SK-N-SH treated with all-trans-retinoic acid at 6 μM for 48 hours (cell line): ENCODE results near the gene COX4I1.

Experiments used
- ARNTL ChIP-seq: fragments of 450-650 bp; formaldehyde crosslinking; IDR thresholded peaks from 2 replicates; pipeline ENCODE4 v1.5.0; 2020; ENCODE audit warnings: low read depth, mild to moderate bottlenecking, moderate library complexity, borderline replicate concordance
- BACH2 ChIP-seq: fragments of 250-450 bp; sonication (Bioruptor Pico); IDR thresholded peaks from 2 replicates; pipeline ENCODE4 v1.9.0; 2021; ENCODE audit warnings: mild to moderate bottlenecking, borderline replicate concordance
- CSDC2 ChIP-seq: fragments of 250-450 bp; sonication (Bioruptor Pico); IDR thresholded peaks from 2 replicates; pipeline ENCODE4 v1.5.0; 2020; ENCODE audit warnings: mild to moderate bottlenecking, moderate library complexity
- ISL1 ChIP-seq: fragments of 250-450 bp; sonication (Bioruptor Pico); IDR thresholded peaks from 2 replicates; pipeline ENCODE4 v2.1.2; 2022; ENCODE audit warnings: mild to moderate bottlenecking, moderate library complexity
- PPARA ChIP-seq: fragments of 250-450 bp; sonication (Bioruptor Pico); IDR thresholded peaks from 2 replicates; pipeline ENCODE4 v1.5.0; 2020; ENCODE audit warnings: mild to moderate bottlenecking, borderline replicate concordance
- RARB ChIP-seq: fragments of 250-450 bp; sonication (Bioruptor Pico); IDR thresholded peaks from 2 replicates; pipeline ENCODE4 v1.8.0; 2021; ENCODE audit warnings: mild to moderate bottlenecking, moderate library complexity
- SNAI2 ChIP-seq: fragments of 250-450 bp; sonication (Bioruptor Pico); IDR thresholded peaks from 2 replicates; pipeline ENCODE4 v1.5.0; 2020; ENCODE audit warnings: mild to moderate bottlenecking, moderate library complexity
- ZNF565 ChIP-seq: fragments of 450-650 bp; formaldehyde crosslinking; conservative IDR thresholded peaks from 2 replicates; pipeline ENCODE4 v1.5.0; 2020; ENCODE audit warnings: low read depth, mild to moderate bottlenecking, moderate library complexity
- ZNF70 ChIP-seq: fragments of 450-650 bp; formaldehyde crosslinking; IDR thresholded peaks from 2 replicates; pipeline ENCODE4 v1.5.0; 2020; ENCODE audit warnings: mild to moderate bottlenecking, moderate library complexity
- TF ChIP-seq, protein P1 (sequence below): fragments of 250-450 bp; sonication (Bioruptor Pico); IDR thresholded peaks from 2 replicates; pipeline ENCODE4 v1.5.1; 2021; ENCODE audit warnings: mild to moderate bottlenecking, moderate library complexity
- TF ChIP-seq, protein P2 (sequence below): fragments of 250-450 bp; sonication (Bioruptor Pico); IDR thresholded peaks from 2 replicates; pipeline ENCODE4 v1.8.0; 2020; ENCODE audit warnings: mild to moderate bottlenecking, moderate library complexity, borderline replicate concordance
- TF ChIP-seq, protein P3 (sequence below): fragments of 250-450 bp; sonication (Bioruptor Pico); IDR thresholded peaks from 2 replicates; pipeline ENCODE4 v1.5.0; 2020; ENCODE audit warnings: mild to moderate bottlenecking, moderate library complexity

DNA sequence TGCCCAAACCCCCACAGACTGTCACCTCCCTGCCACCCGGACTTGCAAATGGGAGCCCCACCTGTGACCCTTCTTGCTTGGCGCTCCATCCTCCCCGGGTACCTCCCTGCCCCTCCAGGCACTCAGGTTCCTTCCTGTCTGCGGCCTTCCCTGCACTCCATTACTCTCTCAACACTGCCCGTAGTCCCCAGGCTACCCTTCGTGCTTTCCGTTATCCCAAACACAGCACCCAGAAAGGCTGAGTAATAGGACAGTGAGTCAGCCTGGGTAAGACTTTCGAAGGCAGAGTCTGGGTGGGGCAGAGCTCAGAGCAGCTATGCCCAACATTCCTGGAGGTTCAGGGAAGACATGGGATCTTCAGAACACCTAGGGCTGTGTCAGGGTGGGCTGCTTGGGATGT, 32.0 kb upstream of the COX4I1 start:
- TF ChIP-seq ZNF70 (CRISPR knock-in tag), result no peak
- no peak for TF ChIP-seq PPARA
- no peak for TF ChIP-seq CSDC2 (CRISPR knock-in tag)
- no peak for TF ChIP-seq SNAI2
- TF ChIP-seq, protein P1, sequence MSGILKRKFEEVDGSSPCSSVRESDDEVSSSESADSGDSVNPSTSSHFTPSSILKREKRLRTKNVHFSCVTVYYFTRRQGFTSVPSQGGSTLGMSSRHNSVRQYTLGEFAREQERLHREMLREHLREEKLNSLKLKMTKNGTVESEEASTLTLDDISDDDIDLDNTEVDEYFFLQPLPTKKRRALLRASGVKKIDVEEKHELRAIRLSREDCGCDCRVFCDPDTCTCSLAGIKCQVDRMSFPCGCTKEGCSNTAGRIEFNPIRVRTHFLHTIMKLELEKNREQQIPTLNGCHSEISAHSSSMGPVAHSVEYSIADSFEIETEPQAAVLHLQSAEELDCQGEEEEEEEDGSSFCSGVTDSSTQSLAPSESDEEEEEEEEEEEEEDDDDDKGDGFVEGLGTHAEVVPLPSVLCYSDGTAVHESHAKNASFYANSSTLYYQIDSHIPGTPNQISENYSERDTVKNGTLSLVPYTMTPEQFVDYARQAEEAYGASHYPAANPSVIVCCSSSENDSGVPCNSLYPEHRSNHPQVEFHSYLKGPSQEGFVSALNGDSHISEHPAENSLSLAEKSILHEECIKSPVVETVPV, result no peak
- TF ChIP-seq, protein P2, sequence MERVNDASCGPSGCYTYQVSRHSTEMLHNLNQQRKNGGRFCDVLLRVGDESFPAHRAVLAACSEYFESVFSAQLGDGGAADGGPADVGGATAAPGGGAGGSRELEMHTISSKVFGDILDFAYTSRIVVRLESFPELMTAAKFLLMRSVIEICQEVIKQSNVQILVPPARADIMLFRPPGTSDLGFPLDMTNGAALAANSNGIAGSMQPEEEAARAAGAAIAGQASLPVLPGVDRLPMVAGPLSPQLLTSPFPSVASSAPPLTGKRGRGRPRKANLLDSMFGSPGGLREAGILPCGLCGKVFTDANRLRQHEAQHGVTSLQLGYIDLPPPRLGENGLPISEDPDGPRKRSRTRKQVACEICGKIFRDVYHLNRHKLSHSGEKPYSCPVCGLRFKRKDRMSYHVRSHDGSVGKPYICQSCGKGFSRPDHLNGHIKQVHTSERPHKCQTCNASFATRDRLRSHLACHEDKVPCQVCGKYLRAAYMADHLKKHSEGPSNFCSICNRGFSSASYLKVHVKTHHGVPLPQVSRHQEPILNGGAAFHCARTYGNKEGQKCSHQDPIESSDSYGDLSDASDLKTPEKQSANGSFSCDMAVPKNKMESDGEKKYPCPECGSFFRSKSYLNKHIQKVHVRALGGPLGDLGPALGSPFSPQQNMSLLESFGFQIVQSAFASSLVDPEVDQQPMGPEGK (CRISPR knock-in tag), result no peak
- TF ChIP-seq ZNF565, result no peak
- TF ChIP-seq RARB, result no peak
- TF ChIP-seq BACH2, result no peak
- TF ChIP-seq, protein P3, sequence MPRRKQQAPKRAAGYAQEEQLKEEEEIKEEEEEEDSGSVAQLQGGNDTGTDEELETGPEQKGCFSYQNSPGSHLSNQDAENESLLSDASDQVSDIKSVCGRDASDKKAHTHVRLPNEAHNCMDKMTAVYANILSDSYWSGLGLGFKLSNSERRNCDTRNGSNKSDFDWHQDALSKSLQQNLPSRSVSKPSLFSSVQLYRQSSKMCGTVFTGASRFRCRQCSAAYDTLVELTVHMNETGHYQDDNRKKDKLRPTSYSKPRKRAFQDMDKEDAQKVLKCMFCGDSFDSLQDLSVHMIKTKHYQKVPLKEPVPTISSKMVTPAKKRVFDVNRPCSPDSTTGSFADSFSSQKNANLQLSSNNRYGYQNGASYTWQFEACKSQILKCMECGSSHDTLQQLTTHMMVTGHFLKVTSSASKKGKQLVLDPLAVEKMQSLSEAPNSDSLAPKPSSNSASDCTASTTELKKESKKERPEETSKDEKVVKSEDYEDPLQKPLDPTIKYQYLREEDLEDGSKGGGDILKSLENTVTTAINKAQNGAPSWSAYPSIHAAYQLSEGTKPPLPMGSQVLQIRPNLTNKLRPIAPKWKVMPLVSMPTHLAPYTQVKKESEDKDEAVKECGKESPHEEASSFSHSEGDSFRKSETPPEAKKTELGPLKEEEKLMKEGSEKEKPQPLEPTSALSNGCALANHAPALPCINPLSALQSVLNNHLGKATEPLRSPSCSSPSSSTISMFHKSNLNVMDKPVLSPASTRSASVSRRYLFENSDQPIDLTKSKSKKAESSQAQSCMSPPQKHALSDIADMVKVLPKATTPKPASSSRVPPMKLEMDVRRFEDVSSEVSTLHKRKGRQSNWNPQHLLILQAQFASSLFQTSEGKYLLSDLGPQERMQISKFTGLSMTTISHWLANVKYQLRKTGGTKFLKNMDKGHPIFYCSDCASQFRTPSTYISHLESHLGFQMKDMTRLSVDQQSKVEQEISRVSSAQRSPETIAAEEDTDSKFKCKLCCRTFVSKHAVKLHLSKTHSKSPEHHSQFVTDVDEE (CRISPR knock-in tag), result no peak
- no peak for TF ChIP-seq ISL1 (CRISPR knock-in tag)
- no peak for TF ChIP-seq ARNTL (CRISPR knock-in tag)
